SU-DHL-6 (cell line): ENCODE measurements around the gene SLC6A11.

ENCODE experiments used
- H2AFZ ChIP-seq: fragments of 200-600 bp; sonication (generic); 2 replicates; pipeline ENCODE4 v1.6.1; 2014; ENCODE audit warnings: low read depth, mild to moderate bottlenecking, moderate library complexity, mixed read lengths, antibody characterized with exemption, low read length; ENCODE audit not compliant: severe bottlenecking
- H3F3A ChIP-seq: fragments of 200-600 bp; shearing (Covaris generic); 2 replicates; pipeline ENCODE4 v1.6.0; 2016; ENCODE audit warnings: antibody characterized with exemption, mild to moderate bottlenecking; ENCODE audit not compliant: insufficient read depth
- H3K27ac ChIP-seq: fragments of 200-600 bp; sonication (generic); 2 replicates; pipeline ENCODE4 v1.5.1; 2016; ENCODE audit warnings: low read depth, mild to moderate bottlenecking, low read length, moderate library complexity, mixed read lengths
- H3K27me3 ChIP-seq: fragments of 200-600 bp; sonication (generic), shearing (Covaris generic); 2 replicates; pipeline ENCODE4 v1.6.0; 2014; ENCODE audit warnings: mild to moderate bottlenecking, low read length
- H3K36me3 ChIP-seq: fragments of 200-600 bp; sonication (generic); 2 replicates; pipeline ENCODE4 v1.6.1; 2014; ENCODE audit warnings: mild to moderate bottlenecking, low read length, mixed read lengths
- H3K4me2 ChIP-seq: fragments of 300-600, 200-600 bp; shearing (Covaris generic), sonication (generic); 2 replicates; pipeline ENCODE4 v1.6.0; 2014; ENCODE audit warnings: low read length, low read depth, mild to moderate bottlenecking; ENCODE audit not compliant: poor library complexity, severe bottlenecking
- H3K4me3 ChIP-seq: fragments of 200-600 bp; sonication (generic); 2 replicates; pipeline ENCODE4 v1.5.1; 2014; ENCODE audit warnings: antibody characterized with exemption, low read length, mild to moderate bottlenecking, mixed read lengths; ENCODE audit not compliant: insufficient read depth, poor library complexity, severe bottlenecking
- H3K79me2 ChIP-seq: fragments of 200-600 bp; sonication (generic); 2 replicates; pipeline ENCODE4 v1.6.1; 2014; ENCODE audit warnings: mild to moderate bottlenecking, low read length, moderate library complexity; ENCODE audit not compliant: insufficient read depth
- H3K9ac ChIP-seq: fragments of 200-600 bp; sonication (generic); 2 replicates; pipeline ENCODE4 v1.7.0; 2014; ENCODE audit warnings: mild to moderate bottlenecking, low read length
- H3K9me2 ChIP-seq: fragments of 200-600 bp; sonication (generic); replicated peaks from 2 replicates; pipeline ENCODE4 v1.6.1; 2014; ENCODE audit warnings: low read length; ENCODE audit not compliant: insufficient read depth
- H3K9me3 ChIP-seq: fragments of 200-600 bp; sonication (generic); 2 replicates; pipeline ENCODE4 v1.6.1; 2014; ENCODE audit warnings: low read length, mixed read lengths; ENCODE audit not compliant: insufficient read depth
- H4K20me1 ChIP-seq: fragments of 200-600 bp; sonication (generic); 2 replicates; pipeline ENCODE4 v1.6.1; 2014; ENCODE audit warnings: low read depth, mild to moderate bottlenecking, antibody characterized with exemption, low read length, moderate library complexity, mixed read lengths
- EZH2phosphoT487 ChIP-seq: fragments of 200-600 bp; sonication (generic), shearing (Covaris generic); conservative IDR thresholded peaks from 2 replicates; pipeline ENCODE4 v1.6.1; 2018; ENCODE audit warnings: mild to moderate bottlenecking, antibody characterized with exemption, low read length, moderate library complexity, mixed read lengths
- TF ChIP-seq, protein P1 (sequence below): fragments of 200-600 bp; sonication (generic); IDR thresholded peaks from one replicate; pipeline ENCODE4 v1.5.1; 2017; ENCODE audit warnings: antibody characterized with exemption, mild to moderate bottlenecking, low read length, moderate library complexity; ENCODE audit not compliant: insufficient read depth, poor library complexity, severe bottlenecking

SLC6A11 gene

DNA sequence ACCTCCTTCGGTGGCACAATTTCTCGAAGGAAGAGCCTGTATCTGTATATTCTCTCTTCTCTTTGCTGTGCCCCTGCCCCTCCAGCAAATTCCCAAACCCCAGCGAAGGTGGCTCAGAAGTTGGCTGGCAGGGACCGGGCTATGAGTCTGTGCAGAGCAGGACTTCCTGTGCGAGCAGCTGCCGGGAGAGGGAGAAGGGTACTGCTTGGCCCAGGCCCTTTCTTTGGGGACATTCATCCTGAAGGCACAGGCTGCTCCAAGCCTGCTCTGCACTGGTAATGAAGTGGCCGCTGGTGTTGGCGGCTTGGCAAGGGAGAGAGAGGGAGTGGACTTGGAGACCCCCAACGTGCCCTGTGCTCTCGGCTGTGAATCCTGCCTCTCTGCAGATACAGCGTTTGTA, 1.5 kb downstream of the SLC6A11 start:
- H3K4me3 ChIP-seq, result no peak overlapping the region
- H3K27ac ChIP-seq, result no peak overlapping the region
- H3K79me2 ChIP-seq, result no peaks in the 10 kb centered on the region
- H2AFZ ChIP-seq, result no peak overlapping the region
- no peaks in the 10 kb centered on the region for H3K9me2 ChIP-seq
- no peaks in the 10 kb centered on the region for H4K20me1 ChIP-seq
- H3K9me3 ChIP-seq, result no peaks in the 10 kb centered on the region
- TF ChIP-seq, protein P1, sequence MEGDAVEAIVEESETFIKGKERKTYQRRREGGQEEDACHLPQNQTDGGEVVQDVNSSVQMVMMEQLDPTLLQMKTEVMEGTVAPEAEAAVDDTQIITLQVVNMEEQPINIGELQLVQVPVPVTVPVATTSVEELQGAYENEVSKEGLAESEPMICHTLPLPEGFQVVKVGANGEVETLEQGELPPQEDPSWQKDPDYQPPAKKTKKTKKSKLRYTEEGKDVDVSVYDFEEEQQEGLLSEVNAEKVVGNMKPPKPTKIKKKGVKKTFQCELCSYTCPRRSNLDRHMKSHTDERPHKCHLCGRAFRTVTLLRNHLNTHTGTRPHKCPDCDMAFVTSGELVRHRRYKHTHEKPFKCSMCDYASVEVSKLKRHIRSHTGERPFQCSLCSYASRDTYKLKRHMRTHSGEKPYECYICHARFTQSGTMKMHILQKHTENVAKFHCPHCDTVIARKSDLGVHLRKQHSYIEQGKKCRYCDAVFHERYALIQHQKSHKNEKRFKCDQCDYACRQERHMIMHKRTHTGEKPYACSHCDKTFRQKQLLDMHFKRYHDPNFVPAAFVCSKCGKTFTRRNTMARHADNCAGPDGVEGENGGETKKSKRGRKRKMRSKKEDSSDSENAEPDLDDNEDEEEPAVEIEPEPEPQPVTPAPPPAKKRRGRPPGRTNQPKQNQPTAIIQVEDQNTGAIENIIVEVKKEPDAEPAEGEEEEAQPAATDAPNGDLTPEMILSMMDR, result no peak
- TF ChIP-seq EZH2phosphoT487, result no peak
- H3K36me3 ChIP-seq, result no peaks in the 10 kb centered on the region
- no peaks in the 10 kb centered on the region for H3K27me3 ChIP-seq
- H3F3A ChIP-seq, result no peaks in the 10 kb centered on the region
- H3K4me2 ChIP-seq, result no peak overlapping the region
- no peak overlapping the region for H3K9ac ChIP-seq

GRCh38 chr3:10822055-10822454, 6.0 kb downstream of the SLC6A11 start:
- no peaks in the 10 kb centered on the region for H3K36me3 ChIP-seq
- H2AFZ ChIP-seq, result no peak overlapping the region
- H3K9me2 ChIP-seq, result no peaks in the 10 kb centered on the region
- no peak overlapping the region for H3K4me2 ChIP-seq
- H3K79me2 ChIP-seq, result no peaks in the 10 kb centered on the region
- no peaks in the 10 kb centered on the region for H4K20me1 ChIP-seq
- H3K27me3 ChIP-seq, result no peaks in the 10 kb centered on the region
- H3F3A ChIP-seq, result no peaks in the 10 kb centered on the region
- H3K4me3 ChIP-seq, result no peak overlapping the region
- TF ChIP-seq EZH2phosphoT487, result no peak
- TF ChIP-seq, protein P1, result no peak
- no peak overlapping the region for H3K9ac ChIP-seq
- no peak overlapping the region for H3K27ac ChIP-seq
- no peaks in the 10 kb centered on the region for H3K9me3 ChIP-seq

GRCh38 chr3:10822708-10823515, 6.9 kb downstream of the SLC6A11 start:
- Histone ChIP-seq H3K4me3 (no peak overlapping the region), H4K20me1 (no peaks in the 10 kb centered on the region), H3K9me2 (no peaks in the 10 kb centered on the region), H3K79me2 (no peaks in the 10 kb centered on the region), H3K4me2 (no peak overlapping the region), H3K27ac (no peak overlapping the region), H3K36me3 (no peaks in the 10 kb centered on the region), H3K27me3 (no peaks in the 10 kb centered on the region), H3K9ac (no peak overlapping the region), H3F3A (no peaks in the 10 kb centered on the region), H2AFZ (no peak overlapping the region), H3K9me3 (no peaks in the 10 kb centered on the region)
- TF ChIP-seq, protein P1, result no peak
- no peak for TF ChIP-seq EZH2phosphoT487
